Vagina (tissue), 2 donors: ENCODE results near the gene LRRC61. TPM values are rescaled to one million over a fixed set of nuclear protein-coding genes. Genes with fewer than 3 reads are reported as not detected.
"Not testable (repeated sequence)": the region's sequence is repeated elsewhere in the genome, so short reads cannot be mapped to it uniquely, and the experiment has no call there.

Experiments
- DNase-seq, 2 donors: peaks; one replicate each; pipeline ENCODE4 v3.0.0-alpha.2; 2017; ENCODE audit errors: extremely low spot score in 2 of 2
- H3K27ac ChIP-seq: fragments of 200-600 bp; sonication (generic); one replicate; pipeline ENCODE4 v1.5.1; 2019
- H3K27me3 ChIP-seq: fragments of 200-600 bp; sonication (generic); one replicate; pipeline ENCODE4 v1.5.1; 2019
- H3K36me3 ChIP-seq, 2 donors: fragments of 200-600 bp; sonication (generic); one replicate each; pipeline ENCODE4 v1.5.1; 2017 to 2019
- H3K4me1 ChIP-seq: fragments of 200-600 bp; sonication (generic); one replicate; pipeline ENCODE4 v1.5.1; 2019
- H3K4me3 ChIP-seq, 2 donors: fragments of 200-600 bp; sonication (generic); 1 replicate in 1 of 2; 2 replicates in 1 of 2; pipeline ENCODE4 v1.5.1; 2016 to 2019
- H3K9me3 ChIP-seq: fragments of 200-600 bp; sonication (generic); one replicate; pipeline ENCODE4 v1.5.1; 2019
- POLR2A ChIP-seq, 2 donors: fragments of 450-650 bp; IDR thresholded peaks; one replicate each; pipeline ENCODE4 v1.6.1; 2017; ENCODE audit warnings: antibody characterized with exemption in 2 of 2, mild to moderate bottlenecking in 2 of 2, moderate library complexity in 2 of 2
- POLR2AphosphoS5 ChIP-seq, 2 donors: sonication (generic); formaldehyde crosslinking; IDR thresholded peaks; one replicate each; pipeline ENCODE4 v1.9.0; 2017; ENCODE audit warnings: antibody characterized with exemption in 2 of 2, mild to moderate bottlenecking in 2 of 2, low read depth in 1 of 2; ENCODE audit not compliant: insufficient read depth in 1 of 2
- intact Hi-C: fragments of 100-400 bp; cut with DNase I; formaldehyde crosslinking; loops from one replicate; pipeline ENCODE4 v1.15.1; 2023
- total RNA-seq: library from RNA; depleted of rRNA; stranded (reverse); fragments of >200 nt; gene quantifications from one replicate; pipeline ENCODE4 v1.2.3, GENCODE V29; 2016
- TF ChIP-seq, protein P1 (sequence below), 3 experiments: fragments of 450-650 bp in 2 of 3; fragments of 200-600 bp in 1 of 3; sonication (generic) in 1 of 3; IDR thresholded peaks; one replicate each; pipeline ENCODE4 v1.5.1; 2017 to 2019; ENCODE audit warnings: antibody characterized with exemption in 3 of 3, mild to moderate bottlenecking in 2 of 3, moderate library complexity in 2 of 3

Gene LRRC61
- total RNA-seq, 1 donor from 2014 or later, result 14.0 TPM

- Histone ChIP-seq H3K27ac (no peak overlapping the region), H3K4me3 (no peak overlapping the region), H3K36me3 (no peaks in the 10 kb centered on the region), H3K4me1 (peaks cover 37% of the 10 kb centered on the region), H3K27me3 (no peaks in the 10 kb centered on the region), H3K9me3 (no peaks in the 10 kb centered on the region)
- intact Hi-C loops, result no loop called here
- TF ChIP-seq POLR2AphosphoS5 (IDR thresholded peaks at IDR 0.05; ENCODE audit: insufficient read depth in 1 of 2, low read depth in 1 of 2) (no peak), POLR2A (IDR thresholded peaks at IDR 0.05) (no peak)
- TF ChIP-seq, protein P1, sequence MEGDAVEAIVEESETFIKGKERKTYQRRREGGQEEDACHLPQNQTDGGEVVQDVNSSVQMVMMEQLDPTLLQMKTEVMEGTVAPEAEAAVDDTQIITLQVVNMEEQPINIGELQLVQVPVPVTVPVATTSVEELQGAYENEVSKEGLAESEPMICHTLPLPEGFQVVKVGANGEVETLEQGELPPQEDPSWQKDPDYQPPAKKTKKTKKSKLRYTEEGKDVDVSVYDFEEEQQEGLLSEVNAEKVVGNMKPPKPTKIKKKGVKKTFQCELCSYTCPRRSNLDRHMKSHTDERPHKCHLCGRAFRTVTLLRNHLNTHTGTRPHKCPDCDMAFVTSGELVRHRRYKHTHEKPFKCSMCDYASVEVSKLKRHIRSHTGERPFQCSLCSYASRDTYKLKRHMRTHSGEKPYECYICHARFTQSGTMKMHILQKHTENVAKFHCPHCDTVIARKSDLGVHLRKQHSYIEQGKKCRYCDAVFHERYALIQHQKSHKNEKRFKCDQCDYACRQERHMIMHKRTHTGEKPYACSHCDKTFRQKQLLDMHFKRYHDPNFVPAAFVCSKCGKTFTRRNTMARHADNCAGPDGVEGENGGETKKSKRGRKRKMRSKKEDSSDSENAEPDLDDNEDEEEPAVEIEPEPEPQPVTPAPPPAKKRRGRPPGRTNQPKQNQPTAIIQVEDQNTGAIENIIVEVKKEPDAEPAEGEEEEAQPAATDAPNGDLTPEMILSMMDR (IDR thresholded peaks at IDR 0.05), result no peak
- DNase-seq, result no peak
These were observed 60.7 kb downstream of the LRRC61 start for GRCh38 chr7:150383710-150384397.

- intact Hi-C loops, result no loop called here
- H3K4me1 ChIP-seq, result peaks cover 36% of the 10 kb centered on the region
- no peak overlapping the region for H3K4me3 ChIP-seq
- H3K27me3 ChIP-seq, result no peaks in the 10 kb centered on the region
- TF ChIP-seq, protein P1 (IDR thresholded peaks at IDR 0.05), result no peak
- no peak for TF ChIP-seq POLR2A (IDR thresholded peaks at IDR 0.05)
- H3K9me3 ChIP-seq, result no peaks in the 10 kb centered on the region
- no peak overlapping the region for H3K27ac ChIP-seq
- H3K36me3 ChIP-seq, result no peaks in the 10 kb centered on the region
- DNase-seq, result no peak
These were observed 61.5 kb downstream of the LRRC61 start for GRCh38 chr7:150384406-150385301.

- no peak for DNase-seq
- Histone ChIP-seq H3K36me3 (no peaks in the 10 kb centered on the region), H3K27ac (no peak overlapping the region), H3K27me3 (no peaks in the 10 kb centered on the region), H3K4me3 (no peak overlapping the region), H3K9me3 (no peaks in the 10 kb centered on the region), H3K4me1 (peaks cover 29% of the 10 kb centered on the region)
- no peak for TF ChIP-seq POLR2A (IDR thresholded peaks at IDR 0.05)
- TF ChIP-seq, protein P1 (IDR thresholded peaks at IDR 0.05), result no peak
- no peak for TF ChIP-seq POLR2AphosphoS5 (IDR thresholded peaks at IDR 0.05; ENCODE audit: insufficient read depth in 1 of 2, low read depth in 1 of 2)
- intact Hi-C loops, result no loop called here
These were observed 62.2 kb downstream of the LRRC61 start for GRCh38 chr7:150385302-150385723.

- H3K36me3 ChIP-seq, H3K27me3 ChIP-seq, DNase-seq, intact Hi-C loops, H3K4me3 ChIP-seq, H3K9me3 ChIP-seq, H3K27ac ChIP-seq: not testable (repeated sequence)
- peaks cover 23% of the 10 kb centered on the region for H3K4me1 ChIP-seq
These were observed 62.7 kb downstream of the LRRC61 start for GRCh38 chr7:150385884-150386283.

Other genes with a start within 250 kb of the LRRC61 start
- 24.1 TPM for gene ACTR3C, start 190 bp downstream of the LRRC61 start, total RNA-seq
- 305 TPM for gene RARRES2, start 18.3 kb downstream of the LRRC61 start, total RNA-seq
- 49.4 TPM for gene REPIN1, start 45.5 kb downstream of the LRRC61 start, total RNA-seq
- 4.4 TPM for gene ZNF775, start 56.0 kb downstream of the LRRC61 start, total RNA-seq
- 9.6 TPM for gene GIMAP8, start 127.3 kb downstream of the LRRC61 start, total RNA-seq
- 16.0 TPM for gene GIMAP7, start 191.5 kb downstream of the LRRC61 start, total RNA-seq
- gene GIMAP4, start 244.0 kb downstream of the LRRC61 start, total RNA-seq, result 25.3 TPM